NCI-H2196 (cell line): ENCODE results near the gene MIPOL1.

Experiments used
- DNase-seq: peaks from one replicate; lab custom pipeline; 2025; ENCODE audit not compliant: unreplicated experiment; lab: John Stamatoyannopoulos, UW

Gene MIPOL1

GRCh38 chr14:37583358-37584210, 385.8 kb downstream of the MIPOL1 start:
- peak; percentile 82 for DNase-seq

GRCh38 chr14:37584211-37585100, 386.7 kb downstream of the MIPOL1 start:
- peak; percentile 78 for DNase-seq

- DNase-seq = peak; percentile 70
Observed at GRCh38 chr14:37585101-37585511, 387.4 kb downstream of the MIPOL1 start.

- peak; percentile 31 for DNase-seq
Observed at GRCh38 chr14:37585971-37586796, 388.4 kb downstream of the MIPOL1 start.

GRCh38 chr14:37586797-37587130, 389.0 kb downstream of the MIPOL1 start:
- DNase-seq = no peak

- peak; percentile 25 for DNase-seq
Observed at GRCh38 chr14:37587131-37587803, 389.5 kb downstream of the MIPOL1 start.

GRCh38 chr14:37587881-37588666, 390.3 kb downstream of the MIPOL1 start:
- peak; percentile 45 for DNase-seq

GRCh38 chr14:37588667-37588955, 390.9 kb downstream of the MIPOL1 start:
- DNase-seq = peak; percentile 75

GRCh38 chr14:37588956-37589714, 391.4 kb downstream of the MIPOL1 start:
- peak; percentile 75 for DNase-seq

GRCh38 chr14:37589715-37590427, 392.1 kb downstream of the MIPOL1 start:
- DNase-seq = peak; percentile 26

GRCh38 chr14:37590428-37591139, 392.8 kb downstream of the MIPOL1 start:
- DNase-seq = peak; percentile 20

- peak; percentile 67 for DNase-seq
Observed at GRCh38 chr14:37591311-37591940, 393.7 kb downstream of the MIPOL1 start.

GRCh38 chr14:37591941-37592481, 394.3 kb downstream of the MIPOL1 start:
- peak; percentile 53 for DNase-seq

GRCh38 chr14:37592482-37593408, 395.0 kb downstream of the MIPOL1 start:
- DNase-seq = peak; percentile 55

GRCh38 chr14:37593511-37594237, 395.9 kb downstream of the MIPOL1 start:
- no peak for DNase-seq
